ENCODE measurements around the gene RHEB.

RHEB gene

GRCh38 chr7:151429560-151430331 is 89.9 kb downstream of the RHEB start:
- DNase-seq, result no peak

- DNase-seq, result no peak
These were observed 90.5 kb downstream of the RHEB start for GRCh38 chr7:151429237-151429559.

- no peak for DNase-seq
These were observed 91.1 kb downstream of the RHEB start for GRCh38 chr7:151428378-151429236.

GRCh38 chr7:151427705-151428377 is 91.9 kb downstream of the RHEB start:
- no peak for DNase-seq

GRCh38 chr7:151426904-151427704 is 92.6 kb downstream of the RHEB start:
- no peak for DNase-seq

- no peak for DNase-seq
These were observed 93.2 kb downstream of the RHEB start for GRCh38 chr7:151426441-151426903.

GRCh38 chr7:151425670-151426440 is 93.8 kb downstream of the RHEB start:
- no peak for DNase-seq

GRCh38 chr7:151424799-151425198 is 94.9 kb downstream of the RHEB start:
- DNase-seq, result no peak

- no peak for DNase-seq
These were observed 95.8 kb downstream of the RHEB start for GRCh38 chr7:151423936-151424335.

GRCh38 chr7:151423226-151423625 is 96.5 kb downstream of the RHEB start:
- no peak for DNase-seq

GRCh38 chr7:151422212-151422611 is 97.5 kb downstream of the RHEB start:
- no peak for DNase-seq

GRCh38 chr7:151420144-151420543 is 99.6 kb downstream of the RHEB start:
- DNase-seq, result no peak

GRCh38 chr7:151416941-151417315 is 102.8 kb downstream of the RHEB start:
- DNase-seq, result no peak

- no peak for DNase-seq
These were observed 103.4 kb downstream of the RHEB start for GRCh38 chr7:151416112-151416940.
